H1 (cell line): ENCODE measurements around the gene FGF1. TPM values are rescaled to one million over a fixed set of nuclear protein-coding genes. Genes with fewer than 3 reads are reported as not detected.
A peak's percentile ranks its signal among the peaks of the same experiment; 100 is the strongest.

ENCODE experiments used
- CTCF ChIA-PET: fragments of 300-600 bp; sonication (Branson Sonifier 250); formaldehyde crosslinking; loops from one replicate; lab custom pipeline; 2021; ENCODE audit not compliant: partially characterized antibody; lab: Charles Lee
- POLR2A ChIA-PET: fragments of 300-600 bp; sonication (Branson Sonifier 250); formaldehyde crosslinking; loops from one replicate; lab custom pipeline; 2021; ENCODE audit warnings: inconsistent platforms; ENCODE audit not compliant: partially characterized antibody; lab: Charles Lee
- DNase-seq, 2 experiments: peaks; one replicate each; pipeline versions ENCODE4 v3.0.0 to v3.0.0-alpha.2; 2010 to 2022; ENCODE audit warnings: low spot score in 2 of 2, low read depth in 1 of 2, mixed read lengths in 1 of 2
- FAIRE-seq: peaks from 2 replicates; lab custom pipeline; 2011; peaks lifted over from hg19 to GRCh38; lab: Jason Lieb, UNC
- H2AFZ ChIP-seq: 2 replicates; pipeline ENCODE4 v1.8.1; 2012; ENCODE audit warnings: low read length, inconsistent platforms
- H2AK5ac ChIP-seq: 2 replicates; pipeline ENCODE4 v1.6.1; 2013; ENCODE audit warnings: low read depth, low read length
- H2BK120ac ChIP-seq: replicated peaks from 2 replicates; pipeline ENCODE3; 2013; ENCODE audit warnings: low read depth, low read length, inconsistent platforms
- H2BK12ac ChIP-seq: 2 replicates; pipeline ENCODE4 v1.6.1; 2013; ENCODE audit warnings: low read depth, low read length
- H2BK15ac ChIP-seq: 2 replicates; pipeline ENCODE4 v1.6.1; 2013; ENCODE audit warnings: low read length
- H2BK20ac ChIP-seq: 2 replicates; pipeline ENCODE4 v1.6.1; 2013; ENCODE audit warnings: low read length
- H2BK5ac ChIP-seq: 2 replicates; pipeline ENCODE4 v1.6.1; 2013; ENCODE audit warnings: low read depth, low read length
- H3K14ac ChIP-seq: 2 replicates; pipeline ENCODE4 v1.6.1; 2013; ENCODE audit warnings: inconsistent platforms; ENCODE audit not compliant: insufficient read length
- H3K18ac ChIP-seq: 2 replicates; pipeline ENCODE4 v1.6.1; 2013; ENCODE audit warnings: low read length; ENCODE audit errors: extremely low read depth
- H3K23ac ChIP-seq: 2 replicates; pipeline ENCODE4 v1.6.1; 2013; ENCODE audit warnings: inconsistent platforms; ENCODE audit not compliant: insufficient read length
- H3K23me2 ChIP-seq: 2 replicates; pipeline ENCODE4 v1.6.1; 2013; ENCODE audit warnings: low read depth, low read length
- H3K27ac ChIP-seq: 2 replicates; pipeline ENCODE4 v1.6.1; 2011; ENCODE audit warnings: low read depth, low read length, inconsistent platforms
- H3K27me3 ChIP-seq, 4 experiments: replicated peaks in 1 of 4; 1 replicate in 1 of 4; 2 replicates in 3 of 4; pipeline versions ENCODE4 v1.6.1 to v1.8.1; 2011 to 2013; ENCODE audit warnings: low read length in 3 of 4, mild to moderate bottlenecking in 3 of 4, inconsistent platforms in 2 of 4, mixed read lengths in 2 of 4, moderate library complexity in 1 of 4; ENCODE audit not compliant: control insufficient read depth in 3 of 4, insufficient read depth in 3 of 4; ENCODE audit errors: extremely low read depth in 1 of 4
- H3K36me3 ChIP-seq, 4 experiments: 2 replicates each; pipeline versions ENCODE4 v1.6.1 to v1.8.1; 2011 to 2013; ENCODE audit warnings: mild to moderate bottlenecking in 4 of 4, low read length in 3 of 4, moderate library complexity in 2 of 4, control low read depth in 1 of 4, inconsistent platforms in 1 of 4; ENCODE audit not compliant: insufficient read depth in 4 of 4, control insufficient read depth in 2 of 4
- H3K4ac ChIP-seq: replicated peaks from 2 replicates; pipeline ENCODE3; 2013; ENCODE audit warnings: low read length, low read depth, mixed read lengths, inconsistent platforms; ENCODE audit not compliant: insufficient read length
- H3K4me1 ChIP-seq, 4 experiments: replicated peaks in 1 of 4; 1 replicate in 1 of 4; 2 replicates in 3 of 4; pipeline versions ENCODE4 v1.6.1 to v1.8.1; 2011 to 2013; ENCODE audit warnings: low read length in 3 of 4, inconsistent platforms in 2 of 4, mixed read lengths in 1 of 4; ENCODE audit not compliant: insufficient read depth in 4 of 4, control insufficient read depth in 3 of 4
- H3K4me2 ChIP-seq, 2 experiments: 2 replicates each; pipeline versions ENCODE4 v1.6.1 to v1.8.1; 2011 to 2013; ENCODE audit warnings: low read depth in 2 of 2, low read length in 2 of 2, control low read depth in 1 of 2, inconsistent platforms in 1 of 2, mild to moderate bottlenecking in 1 of 2; ENCODE audit not compliant: insufficient read depth in 1 of 2
- H3K4me3 ChIP-seq, 4 experiments: fragments of 200-600, 300-600 bp in 1 of 4; sonication (generic), shearing (Covaris generic), sonication (Bioruptor Twin) in 1 of 4; 2 replicates each; pipeline versions ENCODE4 v1.5.1 to v1.8.1; 2011 to 2016; ENCODE audit warnings: low read length in 4 of 4, low read depth in 3 of 4, control low read depth in 2 of 4, inconsistent platforms in 2 of 4, mild to moderate bottlenecking in 2 of 4, mixed read lengths in 1 of 4, moderate library complexity in 1 of 4; ENCODE audit not compliant: insufficient read depth in 2 of 4; ENCODE audit errors: extremely low read depth in 1 of 4
- H3K56ac ChIP-seq: replicated peaks from 2 replicates; pipeline ENCODE3; 2013; ENCODE audit warnings: low read depth, mild to moderate bottlenecking, mixed read lengths, low read length, inconsistent platforms; ENCODE audit not compliant: insufficient read length
- H3K79me1 ChIP-seq: 2 replicates; pipeline ENCODE4 v1.6.1; 2013; ENCODE audit warnings: low read depth, low read length, control low read depth
- H3K79me2 ChIP-seq, 2 experiments: 2 replicates each; pipeline versions ENCODE4 v1.6.1 to v1.8.1; 2012 to 2013; ENCODE audit warnings: low read length in 2 of 2, mild to moderate bottlenecking in 2 of 2, inconsistent platforms in 1 of 2; ENCODE audit not compliant: insufficient read depth in 2 of 2, control insufficient read depth in 1 of 2
- H3K9ac ChIP-seq, 4 experiments: replicated peaks in 1 of 4; 1 replicate in 1 of 4; 2 replicates in 3 of 4; pipeline versions ENCODE4 v1.6.1 to v1.8.1; 2011 to 2013; ENCODE audit warnings: low read depth in 3 of 4, low read length in 3 of 4, control low read depth in 2 of 4, mild to moderate bottlenecking in 2 of 4, moderate library complexity in 2 of 4, inconsistent platforms in 1 of 4; ENCODE audit errors: extremely low read depth in 1 of 4
- H3K9me3 ChIP-seq, 2 experiments: 2 replicates each; pipeline versions ENCODE4 v1.6.1 to v1.8.1; 2012 to 2013; ENCODE audit warnings: mild to moderate bottlenecking in 2 of 2, moderate library complexity in 2 of 2, control low read depth in 1 of 2, inconsistent platforms in 1 of 2, low read depth in 1 of 2, low read length in 1 of 2, mixed read lengths in 1 of 2; ENCODE audit not compliant: insufficient read depth in 2 of 2
- H4K20me1 ChIP-seq, 2 experiments: replicated peaks in 1 of 2; 2 replicates each; pipeline versions ENCODE3 to v1.8.1; 2011 to 2013; ENCODE audit warnings: inconsistent platforms in 2 of 2, low read length in 2 of 2, mild to moderate bottlenecking in 1 of 2; ENCODE audit not compliant: insufficient read depth in 2 of 2, control insufficient read depth in 1 of 2
- H4K5ac ChIP-seq: 2 replicates; pipeline ENCODE4 v1.6.1; 2013; ENCODE audit warnings: low read length, low read depth, mixed read lengths, inconsistent platforms; ENCODE audit not compliant: insufficient read length
- H4K8ac ChIP-seq: 2 replicates; pipeline ENCODE4 v1.8.0; 2013; ENCODE audit warnings: mild to moderate bottlenecking, moderate library complexity, low read length, inconsistent platforms; ENCODE audit not compliant: insufficient read depth; ENCODE audit errors: extremely low read depth
- H4K91ac ChIP-seq: replicated peaks from 2 replicates; pipeline ENCODE3; 2013; ENCODE audit warnings: low read length, mixed read lengths, inconsistent platforms; ENCODE audit not compliant: insufficient read length
- ASH2L ChIP-seq: fragments of 200-600, 300-600 bp; sonication (generic); IDR thresholded peaks from one replicate; pipeline ENCODE4 v1.7.1; 2017; ENCODE audit warnings: low read length
- BRCA1 ChIP-seq: IDR thresholded peaks from 2 replicates; pipeline ENCODE4 v1.6.1; 2012; ENCODE audit warnings: low read depth, low read length, improper control_type of control experiment
- CTCF ChIP-seq, 3 experiments: IDR thresholded peaks; 1 replicate in 2 of 3; 2 replicates in 1 of 3; pipeline versions ENCODE4 v1.5.1 to v1.6.1; 2011; ENCODE audit warnings: low read length in 3 of 3, mild to moderate bottlenecking in 3 of 3, inconsistent platforms in 2 of 3, low read depth in 1 of 3, moderate library complexity in 1 of 3; ENCODE audit not compliant: insufficient read depth in 1 of 3; ENCODE audit errors: control extremely low read depth in 1 of 3
- FOSL1 ChIP-seq: IDR thresholded peaks from 2 replicates; pipeline ENCODE4 v1.6.1; 2011; ENCODE audit warnings: mild to moderate bottlenecking, low read depth, low read length, moderate library complexity; ENCODE audit not compliant: insufficient read depth
- KDM1A ChIP-seq: fragments of 200-600, 300-600 bp; sonication (generic); IDR thresholded peaks from 2 replicates; pipeline ENCODE4 v1.7.1; 2016; ENCODE audit warnings: mild to moderate bottlenecking, low read length, borderline replicate concordance
- MAFK ChIP-seq: IDR thresholded peaks from 2 replicates; pipeline ENCODE4 v1.6.1; 2012; ENCODE audit warnings: low read depth, mild to moderate bottlenecking, improper control_type of control experiment, low read length
- NANOG ChIP-seq: IDR thresholded peaks from 2 replicates; pipeline ENCODE4 v1.6.1; 2011; ENCODE audit warnings: low read length, low read depth, mild to moderate bottlenecking, inconsistent platforms; ENCODE audit not compliant: insufficient read depth, poor library complexity, severe bottlenecking
- SIRT6 ChIP-seq: IDR thresholded peaks from one replicate; pipeline ENCODE4 v1.7.1; 2012; ENCODE audit warnings: low read length, inconsistent platforms
- SP2 ChIP-seq: IDR thresholded peaks from 2 replicates; pipeline ENCODE4 v1.6.1; 2012; ENCODE audit warnings: mild to moderate bottlenecking, low read length, inconsistent platforms
- TAF1 ChIP-seq: IDR thresholded peaks from 2 replicates; pipeline ENCODE4 v1.6.1; 2011; ENCODE audit warnings: mild to moderate bottlenecking, low read depth, low read length
- WGBS, 2 experiments: shearing (Covaris generic) in 1 of 2; methylation state at CpG; one replicate each; pipeline versions ENCODE4 v1.1.6 to v1.1.7; 2013 to 2015; ENCODE audit warnings: low lambda C conversion rate in 2 of 2, mixed read lengths in 2 of 2, inconsistent platforms in 1 of 2, low coverage in 1 of 2, missing lambda C conversion rate in 1 of 2; ENCODE audit not compliant: insufficient replicate concordance in 2 of 2, insufficient coverage in 1 of 2, insufficient read length in 1 of 2; ENCODE audit errors: extremely low coverage in 1 of 2, missing lambda C conversion rate in 1 of 2; 5-methylcytosine and 5-hydroxymethylcytosine counted together
- polyA plus RNA-seq, 7 experiments: library from polyadenylated mRNA; depleted of rRNA in 3 of 7; stranded (reverse) in 5 of 7; unstranded in 2 of 7; fragments of >200 nt in 5 of 7; fragments of 200-250 nt in 2 of 7; gene quantifications; 1 replicate in 5 of 7; 2 replicates in 1 of 7; 4 replicates in 1 of 7; pipeline versions ENCODE4 v1.2.1 to v1.2.3, GENCODE V29; 2011 to 2013; ENCODE audit warnings: missing spikeins in 2 of 7, mixed read lengths in 2 of 7
- total RNA-seq: library from RNA; stranded (reverse); fragmentation: NEBNext Ultra II Directional; extraction: Animal tissue kit (Norgen Biotek cat#: 25700); gene quantifications from 2 replicates; pipeline ENCODE4 v1.2.1, GENCODE V29; 2021

The FGF1 gene
- total and polyA plus RNA-seq, 2 of the 8 experiments (the other 6 are each of a cell fraction or from before 2014, with no cell fraction given), result 0.30 to 0.50 TPM

GRCh38 chr5:142600611-142601358 is 85.1 kb downstream of the FGF1 start:
- peak overlapping the region; percentile 50; the same call in 1 of the 2 replicates for H2BK15ac ChIP-seq
- no peaks in the 10 kb centered on the region for H3K27me3 ChIP-seq
- no peak overlapping the region for H3K18ac ChIP-seq
- H3K4ac ChIP-seq, result no peak overlapping the region
- 0 out of 2 replicates have a peak overlapping the region, but pooled peaks have one; percentile 7 for H2BK12ac ChIP-seq
- no peaks in the 10 kb centered on the region for H3K79me1 ChIP-seq
- H2BK5ac ChIP-seq, result peak overlapping the region; percentile 67; the same call in 1 of the 2 replicates
- no peak overlapping the region for H3K56ac ChIP-seq
- ChIA-PET CTCF (interaction anchor here (0.6 to 10.4 kb wide), 9 partner anchors 10 to 469 kb away, joined by 3 to 68 read pairs (median 6); no protein-coding TSS in a partner anchor), POLR2A (interaction anchor here (1.0 kb wide), 1 partner anchor 102 kb away, joined by 3 read pairs; no protein-coding TSS in a partner anchor)
- H4K20me1 ChIP-seq, result no peaks in the 10 kb centered on the region
- no peak overlapping the region for H3K4me2 ChIP-seq
- no peak for FAIRE-seq
- H3K9ac ChIP-seq, result no peak overlapping the region
- no peak overlapping the region for H3K23ac ChIP-seq
- H3K23me2 ChIP-seq, result no peaks in the 10 kb centered on the region
- no peak overlapping the region for H2BK20ac ChIP-seq
- no peaks in the 10 kb centered on the region for H3K36me3 ChIP-seq
- no peaks in the 10 kb centered on the region for H3K9me3 ChIP-seq
- H3K4me3 ChIP-seq, result no peak overlapping the region
- no peaks in the 10 kb centered on the region; a peak in 1 of 7 replicates for H3K4me1 ChIP-seq
- H2AK5ac ChIP-seq, result no peak overlapping the region
- no peak overlapping the region for H2AFZ ChIP-seq
- H4K5ac ChIP-seq, result no peak overlapping the region
- 90% methylated on average over 20 of the region's 20 CpGs; no CpG with 5 or more reads in 1 of the 2 experiments for WGBS, 2 experiments
- no peak overlapping the region for H3K14ac ChIP-seq
- DNase-seq, result no peak
- no peak overlapping the region for H2BK120ac ChIP-seq
- no peak overlapping the region for H4K91ac ChIP-seq
- H4K8ac ChIP-seq, result no peak overlapping the region
- H3K27ac ChIP-seq, result no peak overlapping the region
- H3K79me2 ChIP-seq, result no peaks in the 10 kb centered on the region
- TF ChIP-seq BRCA1, result no peak
- TF ChIP-seq FOSL1, result no peak
- TF ChIP-seq TAF1, result no peak
- TF ChIP-seq CTCF (IDR thresholded peaks at IDR 0.05; ENCODE audit: control extremely low read depth in 1 of 3, insufficient read depth in 1 of 3, low read depth in 1 of 3, low read length in 3 of 3), result no peak
- no peak for TF ChIP-seq MAFK
- TF ChIP-seq SIRT6, result no peak
- TF ChIP-seq KDM1A, result no peak
- TF ChIP-seq SP2, result no peak
- TF ChIP-seq NANOG, result no peak
- TF ChIP-seq ASH2L, result no peak
